Vagina (tissue), 2 donors: ENCODE data around the gene DNM3.

Experiments
- POLR2AphosphoS5 ChIP-seq, 2 donors: sonication (generic); formaldehyde crosslinking; IDR thresholded peaks; one replicate each; pipeline ENCODE4 v1.9.0; 2017; ENCODE audit warnings: antibody characterized with exemption in 2 of 2, mild to moderate bottlenecking in 2 of 2, low read depth in 1 of 2; ENCODE audit not compliant: insufficient read depth in 1 of 2
- TF ChIP-seq, protein P1 (sequence below), 3 experiments: fragments of 450-650 bp in 2 of 3; fragments of 200-600 bp in 1 of 3; sonication (generic) in 1 of 3; IDR thresholded peaks; one replicate each; pipeline ENCODE4 v1.5.1; 2017 to 2019; ENCODE audit warnings: antibody characterized with exemption in 3 of 3, mild to moderate bottlenecking in 2 of 3, moderate library complexity in 2 of 3

- TF ChIP-seq, protein P1, sequence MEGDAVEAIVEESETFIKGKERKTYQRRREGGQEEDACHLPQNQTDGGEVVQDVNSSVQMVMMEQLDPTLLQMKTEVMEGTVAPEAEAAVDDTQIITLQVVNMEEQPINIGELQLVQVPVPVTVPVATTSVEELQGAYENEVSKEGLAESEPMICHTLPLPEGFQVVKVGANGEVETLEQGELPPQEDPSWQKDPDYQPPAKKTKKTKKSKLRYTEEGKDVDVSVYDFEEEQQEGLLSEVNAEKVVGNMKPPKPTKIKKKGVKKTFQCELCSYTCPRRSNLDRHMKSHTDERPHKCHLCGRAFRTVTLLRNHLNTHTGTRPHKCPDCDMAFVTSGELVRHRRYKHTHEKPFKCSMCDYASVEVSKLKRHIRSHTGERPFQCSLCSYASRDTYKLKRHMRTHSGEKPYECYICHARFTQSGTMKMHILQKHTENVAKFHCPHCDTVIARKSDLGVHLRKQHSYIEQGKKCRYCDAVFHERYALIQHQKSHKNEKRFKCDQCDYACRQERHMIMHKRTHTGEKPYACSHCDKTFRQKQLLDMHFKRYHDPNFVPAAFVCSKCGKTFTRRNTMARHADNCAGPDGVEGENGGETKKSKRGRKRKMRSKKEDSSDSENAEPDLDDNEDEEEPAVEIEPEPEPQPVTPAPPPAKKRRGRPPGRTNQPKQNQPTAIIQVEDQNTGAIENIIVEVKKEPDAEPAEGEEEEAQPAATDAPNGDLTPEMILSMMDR (IDR thresholded peaks at IDR 0.05) = no peak
- no peak for TF ChIP-seq POLR2AphosphoS5 (IDR thresholded peaks at IDR 0.05; ENCODE audit: insufficient read depth in 1 of 2, low read depth in 1 of 2)
These were observed 281.1 kb downstream of the DNM3 start for GRCh38 chr1:172122381-172122780.
